GM18861 (cell line): Measurements from ENCODE around the gene S100A11.

Experiments
- ATAC-seq: cut with Tn5 transposase; IDR thresholded peaks from one replicate; pipeline ENCODE4 v1.9.1; 2021; ENCODE audit not compliant: unreplicated experiment

Gene S100A11

DNA sequence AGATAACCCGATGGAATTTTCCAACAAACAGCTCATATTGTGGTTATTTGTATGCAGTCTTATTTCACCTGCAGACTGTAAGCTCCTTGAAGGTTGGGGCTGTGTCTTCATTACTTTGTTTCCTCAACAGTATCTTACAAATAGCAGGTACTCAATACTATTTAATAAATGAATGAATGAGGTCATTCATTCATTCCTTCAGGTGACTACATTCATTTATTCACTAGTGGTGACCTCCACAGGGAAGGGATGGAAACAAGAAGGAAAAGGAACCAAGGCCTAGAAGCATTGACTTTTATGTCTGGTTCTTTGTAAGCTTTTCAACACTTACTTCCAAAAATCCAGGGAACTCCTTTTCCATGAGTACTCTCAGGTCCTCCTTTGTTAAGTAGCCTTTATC lies 51.0 kb downstream of the S100A11 start:
- ATAC-seq = no peak

- ATAC-seq = no peak
These were observed 51.5 kb downstream of the S100A11 start for GRCh38 chr1:151985270-151985669.

- no peak for ATAC-seq
These were observed 52.4 kb downstream of the S100A11 start for GRCh38 chr1:151984313-151984956.
